Esophagus squamous epithelium (tissue), 4 donors: ENCODE results near the gene CYP2C18.

Experiments
- CTCF ChIP-seq, 6 experiments: fragments of 450-650 bp in 4 of 6; fragments of 200-600 bp in 2 of 6; sonication (generic) in 2 of 6; IDR thresholded peaks; one replicate each; pipeline ENCODE4 v1.5.1; 2016 to 2019; ENCODE audit warnings: antibody characterized with exemption in 6 of 6, mild to moderate bottlenecking in 4 of 6, moderate library complexity in 4 of 6
- POLR2A ChIP-seq, 4 donors: fragments of 450-650 bp; IDR thresholded peaks; one replicate each; pipeline ENCODE4 v1.6.1; 2017; ENCODE audit warnings: antibody characterized with exemption in 4 of 4, mild to moderate bottlenecking in 4 of 4, moderate library complexity in 3 of 4

GRCh38 chr10:94757916-94758315 lies 74.4 kb downstream of the CYP2C18 start:
- TF ChIP-seq CTCF (IDR thresholded peaks at IDR 0.05) = no peak
- no peak for TF ChIP-seq POLR2A (IDR thresholded peaks at IDR 0.05)
